Frontal cortex (tissue), 4 donors: ENCODE data around the gene TMEM121. TPM values are rescaled to one million over a fixed set of nuclear protein-coding genes. Genes with fewer than 3 reads are reported as not detected.

Experiments used
- DNase-seq, 2 donors: peaks; one replicate each; pipeline ENCODE4 v3.0.0; 2012; ENCODE audit warnings: low spot score in 2 of 2
- FAIRE-seq: peaks from 2 replicates; lab custom pipeline; 2012; peaks lifted over from hg19 to GRCh38; lab: Jason Lieb, UNC
- total RNA-seq: library from RNA; depleted of rRNA; stranded (reverse); fragments of >200 nt; gene quantifications from one replicate; pipeline ENCODE4 v1.2.3, GENCODE V29; 2014
- donor health status: control.
- donor health status: control.
- donor health status: control.

TMEM121 gene
- total RNA-seq: 24.5 TPM

DNA sequence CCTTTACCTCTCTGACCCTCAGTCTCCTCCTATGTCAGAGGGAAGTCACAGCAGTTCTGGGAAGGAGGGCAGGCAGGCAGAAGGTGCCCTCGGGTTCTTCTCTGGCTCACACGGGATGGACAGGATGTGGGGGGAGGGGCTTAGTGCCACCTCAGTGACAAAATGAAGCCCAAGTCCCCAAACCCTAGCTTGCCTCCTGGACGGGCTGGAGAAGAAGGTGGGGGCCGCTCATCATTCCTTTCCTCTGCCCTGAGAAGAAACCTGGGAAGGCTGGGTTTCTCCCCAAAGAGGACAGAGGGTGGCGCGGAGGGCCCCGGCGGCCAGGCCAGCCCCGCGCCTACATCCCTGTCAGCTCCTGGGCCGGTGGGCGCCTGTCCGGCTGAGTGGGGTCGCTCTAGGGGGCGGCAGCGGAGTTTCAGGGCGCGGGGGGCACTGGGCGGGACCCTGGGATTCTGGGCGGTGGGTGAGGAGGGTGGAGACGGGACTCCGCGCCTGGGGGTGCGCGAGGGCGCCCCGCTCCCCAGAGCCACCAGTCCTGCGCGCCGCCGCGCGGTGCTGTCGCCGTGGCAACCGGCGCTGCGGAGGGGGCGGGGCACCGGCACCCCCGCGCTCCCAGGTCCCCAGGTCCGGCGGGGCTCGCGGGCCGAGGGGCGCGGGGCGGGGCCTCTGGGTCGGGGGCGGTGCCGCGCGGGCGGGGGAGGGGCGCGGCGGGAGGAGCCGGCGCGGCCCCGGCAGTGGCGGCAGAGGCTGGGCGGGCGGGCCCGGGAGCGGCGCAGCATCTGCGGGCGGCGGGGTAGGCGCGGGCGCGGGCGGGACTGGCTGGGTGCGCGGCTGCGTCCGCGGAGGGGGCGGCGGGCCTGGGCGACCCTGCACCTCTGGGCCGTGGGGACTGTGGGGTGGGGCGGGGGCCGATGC is at the start of gene TMEM121:
TSS of gene TMEM121 (plus strand) at position 723 of the 915 bp plus-strand sequence. CDS start 2,252 bp downstream, outside the sequence.
- DNase-seq: peak; percentile 85 to 86
- FAIRE-seq: no peak

DNA sequence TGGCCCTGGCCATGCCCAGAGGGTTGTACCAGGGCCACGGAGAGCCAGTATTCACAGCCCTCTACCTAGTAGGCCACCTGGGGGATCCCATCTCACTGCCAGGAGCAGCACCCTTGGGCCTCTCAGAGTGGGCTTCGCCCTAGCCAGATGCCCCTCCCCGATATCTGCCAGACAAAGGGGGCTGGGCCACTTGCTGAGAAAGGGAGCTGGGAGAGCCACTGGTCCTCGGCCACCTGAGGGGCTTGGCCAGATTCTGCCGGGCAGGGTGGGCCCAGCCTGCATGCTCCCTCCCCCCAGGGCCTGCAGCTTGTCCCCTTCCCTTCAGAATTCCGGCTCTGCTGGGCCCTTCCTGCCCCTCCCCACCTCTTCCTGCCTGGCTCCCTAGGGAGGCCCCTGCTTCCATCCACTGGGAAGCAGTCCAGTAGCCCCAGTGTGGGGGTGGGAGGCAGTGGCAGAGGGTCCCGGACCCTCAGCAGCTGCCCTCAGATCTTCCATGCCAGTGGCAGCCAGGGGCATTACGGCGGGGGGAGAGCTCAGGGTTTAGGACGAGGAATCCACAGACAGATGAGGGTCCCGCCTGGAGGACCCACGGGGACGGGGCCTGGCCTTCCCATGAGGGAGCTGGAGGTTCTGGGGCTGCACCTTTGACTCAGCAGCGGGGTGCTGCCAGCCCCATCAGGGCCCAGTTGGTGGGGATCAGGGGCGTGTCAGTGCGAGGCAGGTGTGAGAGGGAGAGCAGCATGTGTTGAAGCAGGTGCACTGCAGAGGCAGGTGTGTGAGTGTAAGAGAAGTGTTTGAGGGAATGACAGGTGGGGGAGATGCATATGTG is 49.3 kb upstream of the TMEM121 start:
- DNase-seq (no peak), FAIRE-seq (no peak)

DNA sequence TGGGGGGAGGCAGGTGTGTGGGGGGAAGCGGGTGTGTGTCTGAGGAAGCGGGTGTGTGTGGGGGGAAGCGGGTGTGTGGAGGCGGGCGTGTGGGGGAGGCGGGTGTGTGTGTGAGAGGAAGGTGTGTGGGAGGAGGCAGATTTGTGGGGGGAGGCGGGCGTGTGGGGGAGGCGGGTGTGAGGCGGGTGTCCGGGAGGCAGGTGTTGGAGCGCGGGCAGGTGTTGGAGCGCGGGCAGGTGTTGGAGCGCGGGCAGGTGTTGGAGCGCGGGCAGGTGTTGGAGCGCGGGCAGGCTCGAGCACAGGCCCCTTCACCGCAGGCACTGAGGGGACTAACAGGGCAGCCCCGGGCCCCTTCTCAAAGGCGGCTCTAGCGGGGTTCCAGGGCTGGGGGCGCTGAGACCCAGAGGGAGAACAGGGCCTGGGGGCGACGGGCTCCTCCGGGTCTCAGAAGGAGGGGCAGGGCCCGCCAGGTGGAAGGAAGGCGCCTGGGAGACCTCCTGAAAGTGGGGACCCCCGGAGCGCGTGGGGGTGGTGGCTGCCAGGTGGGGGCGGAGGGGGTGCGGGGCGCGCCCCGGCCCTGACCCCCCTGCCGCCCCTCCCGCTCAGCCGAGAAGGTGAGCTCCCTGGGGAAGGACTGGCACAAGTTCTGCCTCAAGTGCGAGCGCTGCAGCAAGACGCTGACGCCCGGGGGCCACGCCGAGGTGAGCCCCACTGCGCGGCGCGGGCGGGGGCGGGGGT is 48.6 kb upstream of the TMEM121 start:
- no peak for FAIRE-seq

DNA sequence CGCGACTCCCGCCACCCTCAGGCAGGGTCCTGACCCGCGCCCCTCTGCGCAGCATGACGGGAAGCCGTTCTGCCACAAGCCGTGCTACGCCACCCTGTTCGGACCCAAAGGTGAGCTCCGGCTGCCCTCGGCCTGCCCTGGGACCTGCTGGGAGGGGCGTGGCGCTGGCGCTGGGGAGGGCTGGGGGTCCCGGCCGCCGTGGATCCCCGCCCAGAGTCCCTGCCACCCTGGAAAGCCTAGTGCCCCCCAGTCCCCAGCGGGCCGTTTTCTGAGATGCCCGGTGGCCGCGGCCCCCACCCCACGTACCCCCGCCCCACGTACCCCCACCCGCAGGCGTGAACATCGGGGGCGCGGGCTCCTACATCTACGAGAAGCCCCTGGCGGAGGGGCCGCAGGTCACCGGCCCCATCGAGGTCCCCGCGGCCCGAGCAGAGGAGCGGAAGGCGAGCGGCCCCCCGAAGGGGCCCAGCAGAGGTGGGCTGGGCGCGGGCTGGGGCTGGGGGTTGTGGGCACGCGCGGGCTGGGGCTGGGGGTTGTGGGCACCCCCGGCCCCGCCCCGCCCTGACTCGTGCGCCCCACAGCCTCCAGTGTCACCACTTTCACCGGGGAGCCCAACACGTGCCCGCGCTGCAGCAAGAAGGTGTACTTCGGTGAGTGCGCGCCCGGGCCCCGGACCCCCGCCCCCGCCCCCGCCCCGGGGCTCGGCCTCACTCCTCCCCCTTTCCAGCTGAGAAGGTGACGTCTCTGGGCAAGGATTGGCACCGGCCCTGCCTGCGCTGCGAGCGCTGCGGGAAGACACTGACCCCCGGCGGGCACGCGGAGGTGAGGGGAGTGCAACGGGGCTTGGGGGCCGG is 47.8 kb upstream of the TMEM121 start:
- DNase-seq: no peak

More for the DNA sequence above, 48.6 kb upstream of the TMEM121 start:
- peak in 1 of 2 donors; percentile 75 for DNase-seq

DNA sequence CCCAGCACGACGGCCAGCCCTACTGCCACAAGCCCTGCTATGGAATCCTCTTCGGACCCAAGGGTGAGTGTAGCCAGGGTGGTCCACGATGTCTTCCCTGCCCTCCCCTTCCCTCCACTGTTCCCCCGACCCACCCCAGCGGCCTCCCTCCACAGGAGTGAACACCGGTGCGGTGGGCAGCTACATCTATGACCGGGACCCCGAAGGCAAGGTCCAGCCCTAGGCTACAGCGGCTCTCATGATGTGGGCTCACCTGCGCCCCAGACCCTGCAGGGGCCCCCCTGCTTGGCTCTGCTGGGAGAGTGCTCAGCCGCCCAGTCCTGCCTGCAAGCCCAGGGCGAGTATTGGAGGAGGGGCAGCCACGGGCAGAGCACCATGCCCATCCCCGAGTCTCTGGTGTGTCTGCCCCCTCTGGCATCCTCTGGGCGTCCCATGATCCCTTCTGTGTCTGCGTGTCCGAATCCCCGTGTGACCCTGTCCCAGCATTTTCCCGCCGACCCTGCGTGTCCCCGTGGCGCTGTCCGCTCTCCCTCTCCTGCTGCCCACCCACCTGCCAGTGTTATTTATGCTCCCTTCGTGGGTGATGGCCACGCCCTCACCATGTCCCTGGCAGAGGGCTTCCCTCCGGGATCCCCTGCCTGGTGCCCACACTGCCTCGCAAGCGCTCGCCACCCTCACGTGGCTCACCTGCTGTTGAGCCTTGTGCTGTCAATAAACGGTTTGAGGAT is 46.8 kb upstream of the TMEM121 start:
- DNase-seq (peak in 1 of 2 donors; percentile 44), FAIRE-seq (no peak)

More for the DNA sequence above, 47.8 kb upstream of the TMEM121 start:
- FAIRE-seq: no peak

DNA sequence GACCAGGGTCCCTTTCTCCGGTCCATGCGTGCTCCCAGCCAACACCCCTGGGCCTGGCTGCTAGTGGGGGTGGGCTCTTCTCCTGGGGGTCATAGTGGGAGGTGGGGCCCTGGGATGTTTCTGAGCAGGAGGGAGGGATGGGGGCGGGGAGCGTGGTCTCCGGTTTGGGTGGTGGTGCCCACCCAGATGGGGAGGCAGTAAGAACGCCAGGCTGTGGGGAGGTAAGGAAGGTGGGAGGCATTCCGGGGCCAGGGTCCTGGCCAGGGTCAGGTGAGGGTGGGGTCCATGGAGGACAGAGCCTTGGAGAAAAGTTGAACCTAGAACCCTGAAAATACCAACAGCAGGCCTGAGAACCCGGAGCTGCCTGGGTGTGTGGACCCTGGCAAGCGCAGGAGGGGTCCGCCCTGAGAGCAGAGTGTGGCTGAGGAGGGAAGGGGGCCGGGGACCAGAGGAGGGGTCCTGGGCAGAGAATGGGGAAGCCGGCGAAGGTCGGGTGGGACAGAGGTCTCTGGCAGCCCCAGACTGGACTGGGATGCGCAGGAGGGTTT is 46.1 kb upstream of the TMEM121 start:
- FAIRE-seq: no peak

DNA sequence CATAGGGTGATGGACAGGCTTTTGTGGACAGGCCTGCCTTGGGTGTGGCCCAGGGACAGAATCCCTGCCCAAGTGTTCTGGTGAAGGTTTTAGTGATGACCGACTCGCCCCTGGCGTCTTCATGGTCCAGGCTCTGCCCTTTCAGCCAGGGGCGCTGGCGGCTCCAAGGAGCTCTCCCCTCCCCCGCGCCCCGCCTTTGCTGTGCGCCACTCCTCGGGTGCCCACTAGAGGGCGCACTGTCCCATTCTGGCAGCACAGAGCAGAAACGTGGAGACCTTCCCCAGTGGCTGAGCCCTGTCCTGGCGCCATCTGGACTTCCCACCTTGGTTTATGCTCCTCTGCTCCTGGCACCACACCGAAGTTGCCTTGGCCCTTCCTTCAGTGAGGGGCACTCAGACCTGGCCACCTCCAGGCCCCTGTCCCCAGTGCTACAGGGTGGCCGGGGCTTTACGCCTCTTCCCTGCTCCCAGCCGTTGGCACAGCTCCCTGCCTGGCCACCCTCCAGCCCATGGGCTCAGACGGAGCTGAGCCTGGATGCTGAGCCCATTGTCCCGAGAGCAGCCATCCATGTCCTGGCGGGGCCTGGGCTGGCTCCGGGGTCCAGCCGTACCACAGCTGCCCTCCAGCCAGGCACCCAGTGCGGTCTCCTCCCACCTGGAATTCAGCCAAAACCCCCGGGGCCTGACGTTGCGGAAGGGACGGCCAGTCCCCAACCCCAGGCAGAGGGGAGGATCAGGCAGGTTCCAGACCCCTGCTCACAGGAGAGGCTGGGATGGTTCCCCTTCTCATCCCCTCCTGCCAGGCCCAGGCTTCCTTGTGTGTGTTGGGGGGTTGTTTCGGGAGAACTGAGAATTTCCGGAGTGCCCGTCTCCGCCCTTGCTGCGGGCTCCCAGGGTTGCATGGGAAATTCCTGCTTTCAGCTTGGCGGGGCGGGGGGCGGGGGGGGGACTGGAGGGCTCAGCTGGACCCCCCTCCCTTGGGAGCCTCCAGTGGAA is 45.3 kb upstream of the TMEM121 start:
- peak; percentile 92 to 93 for DNase-seq
- no peak for FAIRE-seq

More for the DNA sequence above, 46.1 kb upstream of the TMEM121 start:
- peak in 1 of 2 donors; percentile 34 for DNase-seq

DNA sequence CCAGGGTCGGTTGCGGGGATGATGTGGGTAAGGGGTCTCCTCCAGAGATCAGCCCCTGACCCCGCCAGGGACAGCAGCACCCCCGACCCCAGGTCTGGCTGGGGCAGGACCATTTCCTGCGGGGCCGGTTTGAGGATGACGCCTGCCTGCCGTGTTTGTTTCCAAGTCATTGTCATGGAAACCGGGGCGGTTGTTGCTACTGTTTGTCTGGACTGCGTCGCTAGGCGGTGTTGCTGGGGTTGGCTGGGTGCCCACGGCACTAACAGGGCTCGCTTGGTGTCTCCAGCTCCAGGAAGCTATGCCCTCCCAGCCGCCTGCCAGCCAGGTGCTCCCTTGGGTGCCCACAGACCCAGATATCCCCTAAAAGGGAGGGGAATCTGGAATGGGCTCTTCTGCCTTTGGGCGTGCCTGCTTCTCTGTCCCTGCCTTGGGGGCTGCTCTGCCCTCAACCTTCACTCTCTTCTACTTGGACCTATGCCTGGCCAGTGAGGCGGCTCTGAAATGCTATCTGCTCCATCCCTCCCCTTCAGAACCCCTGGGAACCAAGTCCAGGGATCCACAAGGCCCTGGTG is 44.4 kb upstream of the TMEM121 start:
- FAIRE-seq: no peak
- peak; percentile 89 to 97 for DNase-seq

DNA sequence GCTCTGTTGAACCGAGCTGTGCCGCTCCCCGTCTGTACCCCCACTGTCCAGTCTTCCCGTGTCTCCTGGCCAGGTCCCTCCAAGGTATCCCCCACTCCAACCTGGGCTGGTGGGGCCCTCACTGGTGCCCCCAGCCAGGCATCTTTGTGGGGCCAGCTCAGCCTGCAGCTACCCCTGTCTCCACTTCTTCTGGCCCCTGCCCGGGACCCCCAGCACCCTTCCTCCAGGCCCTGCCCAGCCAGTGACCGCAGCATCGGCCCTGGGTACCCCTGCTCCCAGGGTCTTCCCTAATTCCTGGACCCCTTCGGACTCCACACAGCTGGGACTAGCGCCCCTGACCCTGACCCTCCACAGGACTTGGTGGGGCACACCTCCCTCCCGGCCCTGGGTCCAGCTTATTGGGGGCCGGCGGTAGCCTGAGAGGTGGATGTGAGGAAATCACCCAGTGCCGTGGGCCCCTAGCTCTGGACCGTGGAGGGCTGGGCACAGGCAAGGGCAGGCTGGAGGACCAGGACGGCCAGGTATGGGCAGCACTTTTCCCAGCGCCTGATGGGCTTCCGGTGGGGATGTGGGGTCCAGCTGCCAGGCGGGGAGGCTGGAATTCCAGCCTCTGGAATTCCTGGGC is 43.8 kb upstream of the TMEM121 start:
- FAIRE-seq (no peak), DNase-seq (no peak)

DNA sequence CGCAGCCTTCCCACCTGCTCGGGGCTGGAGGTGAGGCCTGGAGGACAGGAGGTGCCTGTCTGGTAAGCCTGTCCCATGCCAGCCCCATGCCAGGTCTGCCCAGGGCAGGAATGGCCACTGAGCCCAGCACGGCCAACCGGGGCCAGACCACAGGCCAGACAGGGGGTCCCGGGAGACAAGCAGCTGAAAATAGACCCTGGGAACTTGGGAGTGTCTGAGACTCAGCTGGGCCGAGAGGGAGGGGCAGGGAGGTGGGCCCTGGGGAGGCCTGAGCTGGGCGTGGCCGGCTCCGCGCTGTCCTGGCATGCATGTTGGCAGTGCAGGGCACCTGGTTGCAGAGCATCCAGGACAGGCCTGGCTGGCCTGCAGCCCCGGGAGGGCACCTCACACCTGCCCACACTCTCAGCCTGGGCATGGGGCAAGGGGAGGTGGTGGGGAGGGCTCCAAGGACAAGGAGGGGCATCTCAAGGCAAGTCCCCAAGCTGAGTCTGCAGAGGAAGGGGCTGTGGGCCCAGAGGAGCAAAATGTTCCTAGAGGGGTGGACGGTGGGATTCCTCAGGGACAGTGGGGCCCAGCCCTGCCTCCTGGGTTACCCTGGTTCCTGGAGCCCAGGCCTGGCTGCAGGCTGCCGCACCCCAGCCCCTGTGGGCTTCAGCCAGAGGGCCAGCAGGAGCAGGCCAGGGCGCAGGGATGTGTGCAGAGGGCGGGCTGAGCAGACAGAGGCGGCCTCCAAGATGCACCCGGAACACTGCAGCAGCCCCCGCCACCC is 42.9 kb upstream of the TMEM121 start:
- FAIRE-seq (no peak), DNase-seq (no peak)

DNA sequence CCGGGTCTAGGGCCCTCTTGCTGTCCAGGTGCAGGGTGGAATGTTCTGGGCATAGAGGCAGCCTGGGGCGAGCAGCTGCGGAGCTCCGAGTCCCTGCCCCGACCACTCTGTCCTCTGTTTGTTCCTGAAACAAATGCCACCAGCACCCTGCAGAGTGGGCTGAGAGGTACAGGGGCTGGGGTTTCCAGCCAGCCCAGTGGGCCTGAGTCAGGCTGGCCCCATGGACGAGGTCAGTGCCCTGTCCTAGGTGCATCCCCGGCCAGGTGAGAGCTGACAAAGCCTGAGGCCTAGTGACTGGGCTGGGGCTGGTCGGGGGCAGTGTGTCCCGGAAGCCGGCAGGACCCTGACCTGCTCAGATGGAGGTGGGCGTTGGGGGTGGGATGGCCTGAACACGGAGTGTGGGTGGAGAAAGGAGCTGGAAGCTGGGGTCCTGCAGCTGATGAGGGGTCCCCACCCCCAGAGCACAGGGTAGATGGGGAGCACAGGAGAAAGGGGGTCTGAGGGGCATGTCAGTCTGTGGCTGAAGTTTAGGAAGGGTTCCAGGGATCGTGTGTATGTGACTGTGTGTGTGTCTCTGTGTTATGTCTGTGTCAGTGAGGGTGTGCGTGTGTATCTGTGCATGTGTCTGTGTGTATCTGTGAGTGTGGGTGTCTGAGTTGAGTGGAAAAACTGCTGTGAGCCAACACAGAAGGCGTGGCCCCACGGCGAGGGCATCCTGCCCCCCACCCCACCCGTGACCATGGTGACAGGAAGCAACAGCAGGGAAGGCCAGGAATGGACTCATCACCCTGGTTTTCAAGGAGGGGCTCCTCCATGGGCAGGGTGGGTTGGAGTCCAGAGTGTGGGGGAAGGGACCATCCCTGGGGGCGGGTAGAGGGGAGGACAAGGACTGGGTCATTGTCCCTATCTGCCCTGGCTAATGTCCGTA is 42.0 kb upstream of the TMEM121 start:
- no peak for FAIRE-seq
- DNase-seq: no peak

DNA sequence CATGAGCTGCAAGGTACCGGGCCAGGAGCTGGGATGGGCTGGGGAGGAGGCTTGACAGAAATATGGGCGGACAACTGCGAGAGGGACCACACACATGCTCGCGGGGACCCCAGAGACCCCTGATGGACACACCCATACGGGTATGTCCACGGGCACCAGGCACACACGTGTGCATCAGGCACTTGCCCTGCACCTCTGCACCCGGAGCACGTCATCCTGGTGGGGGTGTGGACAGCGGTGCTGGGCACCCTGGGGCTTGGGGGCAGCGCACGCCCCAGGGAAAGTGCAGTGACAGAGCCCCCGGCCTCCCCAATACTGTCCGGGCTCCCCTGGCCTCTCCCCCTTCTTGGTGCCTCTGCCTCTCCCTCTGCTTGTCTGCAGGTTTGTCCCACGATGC is 41.4 kb upstream of the TMEM121 start:
- FAIRE-seq: no peak
- no peak for DNase-seq

DNA sequence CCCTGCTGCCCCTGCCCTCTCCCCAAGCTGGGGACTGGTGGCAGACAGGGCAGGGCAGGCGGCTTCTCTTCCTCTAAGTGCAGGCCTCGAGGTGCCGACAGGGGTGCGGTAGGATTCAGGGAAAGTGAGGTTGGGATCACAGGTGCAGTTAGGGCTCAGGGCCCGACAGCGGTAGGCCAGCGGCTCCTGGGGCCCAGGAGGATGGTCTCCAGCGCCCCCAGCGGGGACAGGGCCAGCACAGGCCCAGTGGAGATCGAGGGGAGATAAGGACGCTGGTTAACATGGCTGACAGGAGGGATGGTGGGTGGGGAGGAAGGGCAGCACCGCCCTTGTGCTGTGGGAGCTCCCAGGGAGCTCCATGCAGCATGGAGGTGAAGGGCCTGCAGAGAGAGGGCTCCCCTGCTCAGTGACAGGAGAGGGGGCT is 40.6 kb upstream of the TMEM121 start:
- no peak for DNase-seq
- FAIRE-seq: no peak
